ENCODE measurements around the gene KCNJ5. TPM values are rescaled to one million over a fixed set of nuclear protein-coding genes. Genes with fewer than 3 reads are reported as not detected.
A peak's percentile ranks its signal among the peaks of the same experiment; 100 is the strongest.

The KCNJ5 gene
- total RNA-seq, 8 experiments from 2014 or later = 0.15 to 3.6 (median 1.2) TPM; not detected in 1

DNA sequence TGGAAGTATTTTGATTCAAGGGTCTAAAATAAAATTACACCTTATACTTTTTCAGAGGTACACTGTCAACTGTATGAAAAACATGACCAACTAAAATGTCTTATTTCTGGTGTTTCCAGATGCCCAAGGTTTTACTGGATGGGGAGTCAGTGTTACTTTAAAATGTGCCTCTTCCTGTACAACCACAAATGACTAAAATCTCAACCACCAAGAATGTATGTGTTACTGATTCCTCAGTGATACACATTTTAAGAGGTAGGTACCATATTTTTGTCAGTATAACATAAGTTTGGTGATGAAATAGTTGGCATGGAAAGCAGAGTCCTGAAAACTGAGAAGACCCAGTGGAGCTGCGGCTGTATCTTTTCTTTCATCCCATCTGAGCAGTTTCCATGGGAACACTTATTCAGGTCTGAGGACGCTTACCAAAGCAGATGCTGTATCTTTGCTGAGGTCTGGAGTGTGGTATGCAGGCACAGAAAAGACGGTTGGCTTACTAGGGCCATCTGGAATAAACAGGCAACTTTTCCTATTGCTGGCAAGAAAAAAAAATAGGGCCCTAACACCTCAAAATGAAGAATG lies 72.7 kb downstream of the KCNJ5 start:
- peaks cover 0 to 5% of the 10 kb centered on the region in 2 donors for H3K4me1 ChIP-seq (replicated peaks in 1 of 2)
- H3K4me3 ChIP-seq = no peak overlapping the region
- in situ Hi-C loops (cut with MboI; ENCODE audit: low pct_unique_long_range_greater_than_20kb in 2 of 9, low sequenced_read_pairs in 9 of 9, unreplicated experiment in 9 of 9) = loop anchor here in 2 of 9 experiments (25.0 kb wide), 3 partner anchors 348 to 927 kb away; no protein-coding TSS in a partner anchor
- WGBS, 10 experiments = 40 to 83% (median 61%) methylated on average over 2 to 3 of the region's 3 CpGs; no CpG with 5 or more reads in 4 of the 10 experiments
- no peak overlapping the region for H3K27ac ChIP-seq
- ATAC-seq (replicated peaks in 6 of 8) = peak in 1 of 8 experiments; percentile 69

- Histone ChIP-seq H3K4me3 (no peak overlapping the region), H3K27ac (no peak overlapping the region), H3K4me1 (replicated peaks in 1 of 2) (peaks cover 0 to 5% of the 10 kb centered on the region in 2 donors)
- ATAC-seq (replicated peaks in 6 of 8) = no peak
- WGBS, 10 experiments = 52 to 100% (median 89%) methylated on average over 2 to 4 of the region's 7 CpGs; no CpG with 5 or more reads in 1 of the 10 experiments
- in situ Hi-C loops (cut with MboI; ENCODE audit: low pct_unique_long_range_greater_than_20kb in 2 of 9, low sequenced_read_pairs in 9 of 9, unreplicated experiment in 9 of 9) = loop anchor here in 2 of 9 experiments (25.0 kb wide), 3 partner anchors 348 to 927 kb away; no protein-coding TSS in a partner anchor
Observed at GRCh38 chr11:128964463-128964930, 73.3 kb downstream of the KCNJ5 start.

GRCh38 chr11:128965485-128965884 lies 74.3 kb downstream of the KCNJ5 start:
- WGBS, 10 experiments = 48 to 90% (median 65%) methylated on average over 1 to 4 of the region's 4 CpGs; no CpG with 5 or more reads in 1 of the 10 experiments
- H3K4me3 ChIP-seq = no peak overlapping the region
- in situ Hi-C loops (cut with MboI; ENCODE audit: low pct_unique_long_range_greater_than_20kb in 2 of 9, low sequenced_read_pairs in 9 of 9, unreplicated experiment in 9 of 9) = loop anchor here in 2 of 9 experiments (25.0 kb wide), 3 partner anchors 347 to 928 kb away; no protein-coding TSS in a partner anchor
- ATAC-seq (replicated peaks in 6 of 8) = peak in 2 of 8 experiments; percentile 64 to 72
- H3K27ac ChIP-seq = no peak overlapping the region
- H3K4me1 ChIP-seq (replicated peaks in 1 of 2) = peaks cover 0 to 5% of the 10 kb centered on the region in 2 donors

GRCh38 chr11:128967578-128967977 lies 76.4 kb downstream of the KCNJ5 start:
- in situ Hi-C loops (cut with MboI; ENCODE audit: low pct_unique_long_range_greater_than_20kb in 2 of 9, low sequenced_read_pairs in 9 of 9, unreplicated experiment in 9 of 9) = loop anchor here in 2 of 9 experiments (25.0 kb wide), 3 partner anchors 345 to 930 kb away; no protein-coding TSS in a partner anchor
- no peak overlapping the region for H3K27ac ChIP-seq
- peak in 1 of 8 experiments; percentile 31 for ATAC-seq (replicated peaks in 6 of 8)
- no peak overlapping the region for H3K4me3 ChIP-seq
- WGBS, 10 experiments = 53 to 100% (median 86%) methylated on average over 1 to 6 of the region's 6 CpGs
- H3K4me1 ChIP-seq (replicated peaks in 1 of 2) = peaks cover 0 to 5% of the 10 kb centered on the region in 2 donors

DNA sequence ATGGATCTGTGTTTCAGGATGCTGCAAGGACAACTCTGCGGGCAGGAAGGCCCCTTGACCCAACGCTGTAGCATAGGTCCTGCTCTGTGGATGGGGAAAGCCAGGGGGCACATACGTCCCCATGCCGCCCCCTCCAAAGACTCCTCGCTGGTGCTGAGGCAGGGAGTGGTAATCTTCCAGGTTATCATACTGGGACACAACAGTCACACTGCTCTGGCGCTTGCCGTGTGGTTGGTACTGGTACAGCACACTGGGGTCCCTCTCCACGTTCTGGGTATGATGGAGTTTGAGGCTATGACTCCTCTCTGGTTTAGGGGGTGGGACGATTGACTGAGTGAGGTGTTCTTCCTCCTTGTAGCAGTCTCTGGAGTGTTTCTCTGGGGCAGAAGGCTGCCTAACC lies 77.8 kb downstream of the KCNJ5 start:
- in situ Hi-C loops (cut with MboI; ENCODE audit: low pct_unique_long_range_greater_than_20kb in 2 of 9, low sequenced_read_pairs in 9 of 9, unreplicated experiment in 9 of 9) = loop anchor here in 2 of 9 experiments (25.0 kb wide), 3 partner anchors 343 to 932 kb away; no protein-coding TSS in a partner anchor
- WGBS, 10 experiments = 0 to 100% (median 100%) methylated on average over 1 to 6 of the region's 9 CpGs; no CpG with 5 or more reads in 2 of the 10 experiments
- peak in 1 of 8 experiments; percentile 12 for ATAC-seq (replicated peaks in 6 of 8)
- Histone ChIP-seq H3K4me3 (no peak overlapping the region), H3K27ac (no peak overlapping the region), H3K4me1 (replicated peaks in 1 of 2) (peaks cover 0 to 5% of the 10 kb centered on the region in 2 donors)

Other genes starting within 250 kb of the KCNJ5 start
- gene FLI1, start 197.3 kb upstream of the KCNJ5 start, total RNA-seq = 1 to 10 TPM in 3 of 8 experiments, under 1 TPM in 4, not detected in 1; 0.13 to 6.4 (median 0.77) TPM
- under 1 TPM in 6 of 8 experiments, not detected in 2; 0.05 to 0.47 (median 0.14) TPM for gene KCNJ1, start 24.1 kb upstream of the KCNJ5 start, total RNA-seq
- 1 to 10 TPM in 1 of 8 experiments, under 1 TPM in 7; 0.24 to 1.3 (median 0.57) TPM for gene TP53AIP1, start 51.5 kb downstream of the KCNJ5 start, total RNA-seq